B cell (primary cell): ENCODE data around the gene VPS54. TPM values are rescaled to one million over a fixed set of nuclear protein-coding genes. Genes with fewer than 3 reads are reported as not detected.

ENCODE experiments used
- ATAC-seq: fragments of 200-7000 bp; cut with Tn5 transposase; one replicate; pipeline ENCODE4 v1.10.0; 2021; ENCODE audit warnings: low read depth, mild to moderate bottlenecking, moderate number of reproducible peaks, moderate library complexity
- CTCF ChIA-PET: fragments of 350-600 bp; sonication (Branson Sonifier 250); formaldehyde crosslinking; loops from one replicate; lab custom pipeline; 2021; ENCODE audit warnings: antibody characterized with exemption, inconsistent platforms; lab: Charles Lee
- POLR2A ChIA-PET: fragments of 350-600 bp; sonication (Branson Sonifier 250); formaldehyde crosslinking; loops from one replicate; lab custom pipeline; 2021; ENCODE audit warnings: antibody characterized with exemption; lab: Charles Lee
- DNase-seq: peaks from one replicate; pipeline ENCODE4 v3.0.0; 2013
- H2AFZ ChIP-seq: 2 replicates; pipeline ENCODE4 v1.6.1; 2012; ENCODE audit warnings: mild to moderate bottlenecking, low read depth, low read length; ENCODE audit not compliant: insufficient read depth, poor library complexity, severe bottlenecking
- H3K27ac ChIP-seq, 2 donors: 1 replicate in 1 of 2; 2 replicates in 1 of 2; pipeline ENCODE4 v1.5.1; 2012 to 2013; ENCODE audit warnings: low read length in 2 of 2, mild to moderate bottlenecking in 2 of 2, moderate library complexity in 1 of 2
- H3K27me3 ChIP-seq, 4 experiments: fragments of 200-600 bp in 1 of 4; sonication (generic) in 1 of 4; replicated peaks in 1 of 4; 1 replicate in 2 of 4; 2 replicates in 2 of 4; pipeline versions ENCODE4 v1.6.1 to v1.7.0; 2013 to 2016; ENCODE audit warnings: low read length in 3 of 4, mild to moderate bottlenecking in 2 of 4, mixed read lengths in 1 of 4, moderate library complexity in 1 of 4; ENCODE audit not compliant: insufficient read depth in 4 of 4, control insufficient read depth in 3 of 4; ENCODE audit errors: control extremely low read depth in 1 of 4
- H3K36me3 ChIP-seq, 2 experiments: replicated peaks in 1 of 2; 1 replicate in 1 of 2; 2 replicates in 1 of 2; pipeline versions ENCODE4 v1.6.1 to v1.7.1; 2013; ENCODE audit warnings: low read length in 1 of 2; ENCODE audit not compliant: insufficient read depth in 2 of 2, control insufficient read depth in 1 of 2; ENCODE audit errors: control extremely low read depth in 1 of 2, extremely low read depth in 1 of 2
- H3K4me1 ChIP-seq, 2 donors: fragments of 200-600 bp in 1 of 2; sonication (generic) in 1 of 2; 1 replicate in 1 of 2; 2 replicates in 1 of 2; pipeline versions ENCODE4 v1.5.1 to v1.6.1; 2013 to 2017; ENCODE audit warnings: low read length in 2 of 2; ENCODE audit not compliant: control insufficient read depth in 2 of 2, insufficient read depth in 2 of 2
- H3K4me2 ChIP-seq: replicated peaks from 2 replicates; pipeline ENCODE3; 2012; ENCODE audit warnings: mild to moderate bottlenecking, low read depth, low read length; ENCODE audit not compliant: poor library complexity, severe bottlenecking
- H3K4me3 ChIP-seq, 5 experiments: fragments of 200-600 bp in 1 of 5; sonication (generic) in 1 of 5; 1 replicate in 3 of 5; 2 replicates in 2 of 5; pipeline versions ENCODE4 v1.5.1 to v1.7.0; 2011 to 2016; ENCODE audit warnings: low read length in 4 of 5, mild to moderate bottlenecking in 4 of 5, low read depth in 2 of 5, control low read depth in 1 of 5, moderate library complexity in 1 of 5; ENCODE audit not compliant: insufficient read depth in 1 of 5; ENCODE audit errors: control extremely low read depth in 1 of 5, extremely low read depth in 1 of 5
- H3K79me2 ChIP-seq: fragments of 200-600 bp; sonication (generic); one replicate; pipeline ENCODE4 v1.6.0; 2016; ENCODE audit warnings: low read length; ENCODE audit not compliant: control insufficient read depth, insufficient read depth
- H3K9ac ChIP-seq: fragments of 200-600 bp; sonication (generic); 2 replicates; pipeline ENCODE4 v1.6.1; 2017; ENCODE audit warnings: mild to moderate bottlenecking, low read length, moderate library complexity
- H3K9me3 ChIP-seq, 3 donors: one replicate each; pipeline versions ENCODE4 v1.6.1 to v1.7.1; 2013; ENCODE audit warnings: low read length in 2 of 3; ENCODE audit not compliant: control insufficient read depth in 2 of 3, insufficient read depth in 1 of 3; ENCODE audit errors: control extremely low read depth in 1 of 3
- H4K20me1 ChIP-seq: 2 replicates; pipeline ENCODE4 v1.6.0; 2012; ENCODE audit warnings: mild to moderate bottlenecking, low read length; ENCODE audit not compliant: insufficient read depth, control insufficient read depth, poor library complexity, severe bottlenecking
- H3K27ac Mint-ChIP-seq: one replicate; pipeline ENCODE4 v1.8.0; 2021; ENCODE audit warnings: mixed read lengths
- H3K27me3 Mint-ChIP-seq: one replicate; pipeline ENCODE4 v1.8.0; 2021; ENCODE audit warnings: mixed read lengths
- H3K4me1 Mint-ChIP-seq: one replicate; pipeline ENCODE4 v1.8.0; 2021; ENCODE audit warnings: mixed read lengths
- H3K4me3 Mint-ChIP-seq: one replicate; pipeline ENCODE4 v1.8.0; 2021; ENCODE audit warnings: mixed read lengths
- H3K9me3 Mint-ChIP-seq: one replicate; pipeline ENCODE4 v1.8.0; 2022; ENCODE audit warnings: mixed read lengths; ENCODE audit not compliant: insufficient read depth
- EZH2 ChIP-seq: IDR thresholded peaks from 2 replicates; pipeline ENCODE4 v1.6.1; 2012; ENCODE audit warnings: borderline replicate concordance, low read depth, mild to moderate bottlenecking, moderate library complexity, low read length; ENCODE audit not compliant: insufficient read depth, poor library complexity, severe bottlenecking
- WGBS: methylation state at CpG from one replicate; pipeline ENCODE4 v1.1.5; 2013; ENCODE audit warnings: missing lambda C conversion rate; ENCODE audit not compliant: insufficient coverage; 5-methylcytosine and 5-hydroxymethylcytosine counted together
- intact Hi-C: fragments of 100-400 bp; cut with micrococcal nuclease; formaldehyde crosslinking; loops from one replicate; pipeline ENCODE4 v1.10.0; 2022
- polyA plus RNA-seq: library from polyadenylated mRNA; depleted of rRNA; stranded (reverse); fragments of >200 nt; gene quantifications from 2 replicates; pipeline ENCODE4 v1.2.3, GENCODE V29; 2012
- total RNA-seq, 2 donors: library from RNA; stranded (reverse); fragments of 120-200 nt in 1 of 2; gene quantifications; 1 replicate in 1 of 2; 2 replicates in 1 of 2; pipeline versions ENCODE4 v1.2.3 to v1.2.4, GENCODE V29; 2013 to 2022
- TF ChIP-seq, protein P1 (sequence below): fragments of 200-600 bp; IDR thresholded peaks from one replicate; pipeline ENCODE4 v1.8.0; 2022; ENCODE audit warnings: antibody characterized with exemption, mild to moderate bottlenecking

VPS54 gene
- total and polyA plus RNA-seq, 2 donors (not counting 1 experiment from before 2014, with no cell fraction given): 6.2 to 13.2 TPM

DNA sequence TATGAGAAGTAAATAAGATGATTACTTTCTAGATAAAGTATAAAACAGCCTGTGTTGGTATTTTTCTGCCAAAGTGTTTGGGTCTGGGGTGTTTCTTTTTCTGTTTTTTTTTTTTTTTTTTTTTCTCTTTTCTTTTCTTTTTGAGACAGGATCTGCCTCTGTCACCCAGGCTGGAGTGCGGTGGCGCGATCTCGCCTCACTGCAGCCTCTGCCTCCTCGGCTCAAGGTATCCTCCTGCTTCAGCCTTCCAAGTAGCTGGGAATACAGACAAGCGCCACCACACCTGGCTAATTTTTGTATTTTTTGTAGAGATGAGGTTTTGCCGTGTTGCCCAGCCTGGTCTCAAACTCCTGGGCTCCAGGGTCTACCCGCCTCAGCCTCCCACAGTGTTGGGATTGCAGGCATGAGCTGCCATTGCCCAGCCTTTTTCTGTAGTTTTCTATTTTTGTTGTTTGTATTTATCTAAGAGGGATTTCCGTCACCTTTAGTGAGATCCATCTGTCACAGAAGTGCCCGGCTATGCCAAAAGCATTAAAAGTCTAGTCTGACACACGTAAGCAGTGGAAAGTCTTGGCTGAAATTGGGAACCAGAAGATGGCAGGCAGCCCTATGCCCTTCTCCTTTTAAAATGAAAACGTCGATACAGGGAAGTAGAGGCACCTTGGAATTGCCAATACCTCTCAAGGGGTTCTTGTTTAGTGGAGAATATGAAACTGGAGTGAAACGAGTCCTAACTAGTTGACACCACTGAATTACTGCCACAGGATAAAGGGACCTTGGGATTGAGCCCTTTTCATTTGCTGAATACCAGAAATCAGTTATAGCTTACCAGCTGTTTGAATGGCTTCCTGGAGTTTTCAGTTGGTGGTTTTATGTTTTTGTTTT lies 163.6 kb downstream of the VPS54 start:
- no peak overlapping the region for H3K4me3 ChIP-seq
- H3K9ac ChIP-seq: no peak overlapping the region
- Mint-ChIP-seq H3K4me1 (peaks cover 42% of the 10 kb centered on the region), H3K27ac (no peak overlapping the region), H3K9me3 (no peaks in the 10 kb centered on the region), H3K27me3 (no peaks in the 10 kb centered on the region), H3K4me3 (no peak overlapping the region)
- H3K36me3 ChIP-seq: peaks cover 4 to 19% of the 10 kb centered on the region in 2 experiments
- no peak for ATAC-seq
- H3K27me3 ChIP-seq: no peaks in the 10 kb centered on the region
- no peak overlapping the region for H3K4me2 ChIP-seq
- no peak overlapping the region for H2AFZ ChIP-seq
- peaks cover 44% of the 10 kb centered on the region for H3K79me2 ChIP-seq
- peak overlapping the region in 1 of 2 donors; percentile 47 for H3K27ac ChIP-seq
- ChIA-PET CTCF (interaction anchor here (1.0 to 2.5 kb wide), 2 partner anchors 27 to 162 kb away, joined by 3 to 8 read pairs; no protein-coding TSS in a partner anchor), POLR2A (no interaction called here)
- peaks cover 45% of the 10 kb centered on the region for H4K20me1 ChIP-seq
- H3K9me3 ChIP-seq: no peaks in the 10 kb centered on the region
- DNase-seq: no peak
- peaks cover 0 to 15% of the 10 kb centered on the region in 2 donors for H3K4me1 ChIP-seq
- intact Hi-C loops: no loop called here
- WGBS: 89% methylated on average over 11 of the region's 14 CpGs
- TF ChIP-seq, protein P1, sequence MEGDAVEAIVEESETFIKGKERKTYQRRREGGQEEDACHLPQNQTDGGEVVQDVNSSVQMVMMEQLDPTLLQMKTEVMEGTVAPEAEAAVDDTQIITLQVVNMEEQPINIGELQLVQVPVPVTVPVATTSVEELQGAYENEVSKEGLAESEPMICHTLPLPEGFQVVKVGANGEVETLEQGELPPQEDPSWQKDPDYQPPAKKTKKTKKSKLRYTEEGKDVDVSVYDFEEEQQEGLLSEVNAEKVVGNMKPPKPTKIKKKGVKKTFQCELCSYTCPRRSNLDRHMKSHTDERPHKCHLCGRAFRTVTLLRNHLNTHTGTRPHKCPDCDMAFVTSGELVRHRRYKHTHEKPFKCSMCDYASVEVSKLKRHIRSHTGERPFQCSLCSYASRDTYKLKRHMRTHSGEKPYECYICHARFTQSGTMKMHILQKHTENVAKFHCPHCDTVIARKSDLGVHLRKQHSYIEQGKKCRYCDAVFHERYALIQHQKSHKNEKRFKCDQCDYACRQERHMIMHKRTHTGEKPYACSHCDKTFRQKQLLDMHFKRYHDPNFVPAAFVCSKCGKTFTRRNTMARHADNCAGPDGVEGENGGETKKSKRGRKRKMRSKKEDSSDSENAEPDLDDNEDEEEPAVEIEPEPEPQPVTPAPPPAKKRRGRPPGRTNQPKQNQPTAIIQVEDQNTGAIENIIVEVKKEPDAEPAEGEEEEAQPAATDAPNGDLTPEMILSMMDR: no peak
- TF ChIP-seq EZH2: no peak
